22Rv1 (cell line): Measurements from ENCODE around the gene KLHL29.

Source experiments
- ZFX ChIP-seq: fragments of 450-650 bp; IDR thresholded peaks from 2 replicates; pipeline ENCODE4 v1.6.1; 2017; ENCODE audit warnings: antibody characterized with exemption, borderline replicate concordance
- TF ChIP-seq, protein P1 (sequence below): fragments of 450-650 bp; IDR thresholded peaks from 2 replicates; pipeline ENCODE4 v1.5.1; 2017; ENCODE audit warnings: mild to moderate bottlenecking

DNA sequence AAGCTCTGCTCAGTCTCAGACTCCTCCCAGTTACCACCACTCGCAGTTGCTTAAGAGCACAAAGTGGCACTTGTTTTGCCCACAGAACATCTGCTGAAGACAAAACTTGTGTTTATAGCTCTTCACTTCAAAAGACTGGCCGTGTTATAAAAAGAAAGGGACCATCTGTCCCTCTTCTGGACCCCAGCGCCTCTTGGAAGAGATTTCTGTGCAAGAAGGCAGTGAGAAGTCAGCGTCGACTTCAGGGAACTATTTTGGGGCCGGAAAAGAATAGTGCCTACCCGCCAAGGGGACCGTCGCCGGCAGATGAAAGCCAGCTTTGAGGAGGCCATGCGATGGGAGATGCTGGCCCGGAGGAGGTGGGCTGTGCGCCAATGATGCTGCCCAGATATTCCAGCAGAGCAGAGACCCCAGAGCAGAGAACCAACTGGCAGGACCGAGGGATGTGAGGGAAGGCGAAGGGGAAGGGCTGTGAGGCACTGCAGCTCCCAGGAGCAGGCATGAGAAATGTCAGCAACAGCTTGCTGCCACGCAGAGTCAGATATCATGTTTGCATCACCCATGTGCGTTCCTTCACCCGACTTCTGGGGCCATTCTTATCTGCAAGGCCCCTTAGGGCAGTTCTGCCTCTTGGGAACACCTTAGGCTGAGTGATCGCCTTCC is 271.1 kb downstream of the KLHL29 start:
- TF ChIP-seq, protein P1, sequence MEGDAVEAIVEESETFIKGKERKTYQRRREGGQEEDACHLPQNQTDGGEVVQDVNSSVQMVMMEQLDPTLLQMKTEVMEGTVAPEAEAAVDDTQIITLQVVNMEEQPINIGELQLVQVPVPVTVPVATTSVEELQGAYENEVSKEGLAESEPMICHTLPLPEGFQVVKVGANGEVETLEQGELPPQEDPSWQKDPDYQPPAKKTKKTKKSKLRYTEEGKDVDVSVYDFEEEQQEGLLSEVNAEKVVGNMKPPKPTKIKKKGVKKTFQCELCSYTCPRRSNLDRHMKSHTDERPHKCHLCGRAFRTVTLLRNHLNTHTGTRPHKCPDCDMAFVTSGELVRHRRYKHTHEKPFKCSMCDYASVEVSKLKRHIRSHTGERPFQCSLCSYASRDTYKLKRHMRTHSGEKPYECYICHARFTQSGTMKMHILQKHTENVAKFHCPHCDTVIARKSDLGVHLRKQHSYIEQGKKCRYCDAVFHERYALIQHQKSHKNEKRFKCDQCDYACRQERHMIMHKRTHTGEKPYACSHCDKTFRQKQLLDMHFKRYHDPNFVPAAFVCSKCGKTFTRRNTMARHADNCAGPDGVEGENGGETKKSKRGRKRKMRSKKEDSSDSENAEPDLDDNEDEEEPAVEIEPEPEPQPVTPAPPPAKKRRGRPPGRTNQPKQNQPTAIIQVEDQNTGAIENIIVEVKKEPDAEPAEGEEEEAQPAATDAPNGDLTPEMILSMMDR, result no peak
- TF ChIP-seq ZFX, result no peak
